Measurements from ENCODE around the gene AK6. TPM values are rescaled to one million over a fixed set of nuclear protein-coding genes. Genes with fewer than 3 reads are reported as not detected.

AK6 gene
- total and polyA plus RNA-seq, 9 of the 15 experiments (the other 6 are each of a cell fraction or from before 2014, with no cell fraction given), result 84.6 to 669 (median 143) TPM

GRCh38 chr5:69414885-69415583, 45.7 kb upstream of the AK6 start, which contains the start of gene MARVELD2:
Gene MARVELD2, plus strand, starts transcription at chr5:69415116. Its CDS starts 4,270 bp downstream, at chr5:69419386.
- Histone ChIP-seq H3K27ac (ENCODE audit: extremely low read depth, low read depth, low read length) (no peak within 1 kb of the TSS), H3K4me2 (ENCODE audit: insufficient read depth, low read length) (no peak within 1 kb of the TSS), H3K4me1 (replicated peaks in 1 of 2; ENCODE audit: control insufficient read depth in 2 of 2, insufficient read depth in 2 of 2, low read length in 2 of 2) (no peaks in the 10 kb centered on the region), H3K9me1 (ENCODE audit: control insufficient read depth, insufficient read depth, low read length) (no peaks in the 10 kb centered on the region), H3K9me3 (replicated peaks; ENCODE audit: control insufficient read depth, insufficient read depth, low read depth, low read length) (no peaks in the 10 kb centered on the region), H4K20me1 (replicated peaks; ENCODE audit: control insufficient read depth, insufficient read depth, low read length) (no peaks in the 10 kb centered on the region), H2AFZ (ENCODE audit: low read depth, low read length) (no peak within 1 kb of the TSS), H3K36me3 (ENCODE audit: control insufficient read depth, insufficient read depth, low read length) (peaks cover 41% of the 10 kb centered on the region), H3K9ac (ENCODE audit: insufficient read depth in 1 of 2, low read depth in 2 of 2, low read length in 2 of 2) (no peak within 1 kb of the TSS), H3K79me2 (ENCODE audit: control insufficient read depth, insufficient read depth, low read length) (no peaks in the 10 kb centered on the region), H3K4me3 (no peak within 1 kb of the TSS), H3K27me3 (ENCODE audit: control insufficient read depth in 2 of 2, insufficient read depth in 2 of 2, low read length in 2 of 2) (no peaks in the 10 kb centered on the region)
- no TSS peak for BruUV-seq (replicated peaks)
- WGBS (ENCODE audit: insufficient coverage, low coverage, missing lambda C conversion rate), result 95% methylated on average over 16 of the region's 78 CpGs
- intact Hi-C loops (cut with micrococcal nuclease), result no loop called here
- ATAC-seq (no peak), FAIRE-seq (no peak), DNase-seq (ENCODE audit: extremely low read depth in 1 of 4, low spot score in 3 of 4) (no peak)
- ChIA-PET CTCF (ENCODE audit: low intra/inter-chr PET ratio) (no interaction called here), POLR2A (no interaction called here)
- in situ Hi-C loops (cut with MboI), result no loop called here
- TF ChIP-seq NR1H2 (CRISPR knock-in tag; IDR thresholded peaks at IDR 0.05) (no peak), POLR2G (IDR thresholded peaks at IDR 0.05; ENCODE audit: low read depth, low read length) (peak; percentile 35), ZBTB8A (IDR thresholded peaks at IDR 0.05; ENCODE audit: partially characterized antibody) (no peak)

GRCh38 chr5:69404659-69405330, 35.5 kb upstream of the AK6 start:
- WGBS (ENCODE audit: insufficient coverage, low coverage, missing lambda C conversion rate), result 33% methylated on average over 12 of the region's 15 CpGs
- no peaks in the 10 kb centered on the region for H4K20me1 ChIP-seq (replicated peaks; ENCODE audit: control insufficient read depth, insufficient read depth, low read length)
- in situ Hi-C loops (cut with MboI), result no loop called here
- intact Hi-C loops (cut with micrococcal nuclease), result no loop called here
- H3K4me1 ChIP-seq (replicated peaks in 1 of 2; ENCODE audit: control insufficient read depth in 2 of 2, insufficient read depth in 2 of 2, low read length in 2 of 2), result peaks cover 6 to 15% of the 10 kb centered on the region in 2 experiments; a peak in 4 of 5 replicates
- H3K27ac ChIP-seq (ENCODE audit: extremely low read depth, low read depth, low read length), result peak overlapping the region; percentile 53; the same call in 2 of the 3 replicates
- DNase-seq (ENCODE audit: extremely low read depth in 1 of 4, low spot score in 3 of 4) (peak in 1 of 4 experiments; percentile 15), FAIRE-seq (peak; percentile 76), ATAC-seq (peak; percentile 79)
- H3K9me1 ChIP-seq (ENCODE audit: control insufficient read depth, insufficient read depth, low read length), result no peaks in the 10 kb centered on the region
- no peak overlapping the region for H3K9ac ChIP-seq (ENCODE audit: insufficient read depth in 1 of 2, low read depth in 2 of 2, low read length in 2 of 2)
- ChIA-PET CTCF (ENCODE audit: low intra/inter-chr PET ratio) (no interaction called here), POLR2A (interaction anchor here (0.6 to 1.6 kb wide), 4 partner anchors 8 to 146 kb away, joined by 3 to 5 read pairs (median 4); no protein-coding TSS in a partner anchor)
- peaks cover 48% of the 10 kb centered on the region for H3K36me3 ChIP-seq (ENCODE audit: control insufficient read depth, insufficient read depth, low read length)
- H3K27me3 ChIP-seq (ENCODE audit: control insufficient read depth in 2 of 2, insufficient read depth in 2 of 2, low read length in 2 of 2), result no peaks in the 10 kb centered on the region
- BruUV-seq (replicated peaks), result no TSS peak
- H3K4me3 ChIP-seq, result no peak overlapping the region
- no peaks in the 10 kb centered on the region for H3K9me3 ChIP-seq (replicated peaks; ENCODE audit: control insufficient read depth, insufficient read depth, low read depth, low read length)
- H3K79me2 ChIP-seq (ENCODE audit: control insufficient read depth, insufficient read depth, low read length), result no peaks in the 10 kb centered on the region
- H2AFZ ChIP-seq (ENCODE audit: low read depth, low read length), result peak overlapping the region; percentile 5; the same call in 1 of the 2 replicates
- peak overlapping the region; percentile 55 for H3K4me2 ChIP-seq (ENCODE audit: insufficient read depth, low read length)
- TF ChIP-seq ZHX1 (conservative IDR thresholded peaks at IDR 0.05; ENCODE audit: low read length), result no peak
- TF ChIP-seq NFIX (CRISPR knock-in tag; IDR thresholded peaks at IDR 0.05; ENCODE audit: low read depth), result no peak
- 0 out of 4 replicates have a peak, but pooled peaks of 1 of the 2 experiments have one; percentile 23 for TF ChIP-seq FOXK2 (conservative IDR thresholded peaks at IDR 0.05 in 1 of 2, IDR thresholded peaks at IDR 0.05 in 1 of 2; ENCODE audit: low read depth in 2 of 2)
- 0 out of 2 replicates have a peak, but pooled peaks have one; percentile 27 for TF ChIP-seq FOXM1 (IDR thresholded peaks at IDR 0.05; ENCODE audit: low read depth)
- no peak for TF ChIP-seq FOXM1 (CRISPR knock-in tag; IDR thresholded peaks at IDR 0.05; ENCODE audit: low read depth)
- TF ChIP-seq USF1 (CRISPR knock-in tag; IDR thresholded peaks at IDR 0.05), result no peak
- TF ChIP-seq RBM22 (IDR thresholded peaks at IDR 0.05; ENCODE audit: low read depth, low read length, poor library complexity, severe bottlenecking), result no peak

Measured in K562 (cell line).